ENCODE data around the gene SERPINB6. TPM values are rescaled to one million over a fixed set of nuclear protein-coding genes. Genes with fewer than 3 reads are reported as not detected.

Gene SERPINB6
- total and polyA plus RNA-seq, 8 donors: 99.3 to 134 (median 122) TPM

DNA sequence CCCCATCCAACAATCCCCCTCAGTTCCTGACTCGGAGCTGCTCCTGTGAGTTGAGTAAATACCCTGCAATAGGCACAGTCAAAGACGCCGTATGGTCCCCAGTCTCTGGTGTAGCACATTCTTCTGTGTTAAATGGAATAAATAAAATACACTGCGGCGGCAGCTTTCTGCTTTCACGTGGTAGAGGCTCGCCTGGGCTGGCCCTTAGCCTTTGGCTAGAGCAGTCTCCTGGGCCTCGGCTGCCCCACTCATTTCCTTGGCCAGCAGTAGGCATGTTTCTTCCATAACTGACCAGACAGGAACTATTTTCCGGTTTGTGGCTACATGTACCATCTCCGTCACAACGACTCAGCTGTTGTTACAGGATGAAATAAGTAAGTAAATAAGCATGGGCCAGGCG, 20.7 kb downstream of the SERPINB6 start:
- Histone ChIP-seq H3K27me3 (no peaks in the 10 kb centered on the region), H3K27ac (no peak overlapping the region), H3K4me1 (peaks cover 0 to 21% of the 10 kb centered on the region in 2 donors), H3K36me3 (peaks cover 3 to 65% of the 10 kb centered on the region in 2 donors), H3K4me3 (no peak overlapping the region), H3K9me3 (no peaks in the 10 kb centered on the region)
- TF ChIP-seq, protein P1, sequence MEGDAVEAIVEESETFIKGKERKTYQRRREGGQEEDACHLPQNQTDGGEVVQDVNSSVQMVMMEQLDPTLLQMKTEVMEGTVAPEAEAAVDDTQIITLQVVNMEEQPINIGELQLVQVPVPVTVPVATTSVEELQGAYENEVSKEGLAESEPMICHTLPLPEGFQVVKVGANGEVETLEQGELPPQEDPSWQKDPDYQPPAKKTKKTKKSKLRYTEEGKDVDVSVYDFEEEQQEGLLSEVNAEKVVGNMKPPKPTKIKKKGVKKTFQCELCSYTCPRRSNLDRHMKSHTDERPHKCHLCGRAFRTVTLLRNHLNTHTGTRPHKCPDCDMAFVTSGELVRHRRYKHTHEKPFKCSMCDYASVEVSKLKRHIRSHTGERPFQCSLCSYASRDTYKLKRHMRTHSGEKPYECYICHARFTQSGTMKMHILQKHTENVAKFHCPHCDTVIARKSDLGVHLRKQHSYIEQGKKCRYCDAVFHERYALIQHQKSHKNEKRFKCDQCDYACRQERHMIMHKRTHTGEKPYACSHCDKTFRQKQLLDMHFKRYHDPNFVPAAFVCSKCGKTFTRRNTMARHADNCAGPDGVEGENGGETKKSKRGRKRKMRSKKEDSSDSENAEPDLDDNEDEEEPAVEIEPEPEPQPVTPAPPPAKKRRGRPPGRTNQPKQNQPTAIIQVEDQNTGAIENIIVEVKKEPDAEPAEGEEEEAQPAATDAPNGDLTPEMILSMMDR (IDR thresholded peaks at IDR 0.05): no peak
- intact Hi-C loops (cut with DNase I): no loop called here
- ATAC-seq (no peak), DNase-seq (no peak)

GRCh38 chr6:2949536-2950083, 21.8 kb downstream of the SERPINB6 start:
- TF ChIP-seq, protein P1 (IDR thresholded peaks at IDR 0.05): no peak
- no peak for DNase-seq
- H3K9me3 ChIP-seq: no peaks in the 10 kb centered on the region
- H3K27ac ChIP-seq: no peak overlapping the region
- H3K27me3 ChIP-seq: no peaks in the 10 kb centered on the region
- ATAC-seq: no peak
- H3K4me1 ChIP-seq: peaks cover 0 to 21% of the 10 kb centered on the region in 2 donors
- peaks cover 3 to 54% of the 10 kb centered on the region in 2 donors for H3K36me3 ChIP-seq
- H3K4me3 ChIP-seq: no peak overlapping the region
- intact Hi-C loops (cut with DNase I): no loop called here

DNA sequence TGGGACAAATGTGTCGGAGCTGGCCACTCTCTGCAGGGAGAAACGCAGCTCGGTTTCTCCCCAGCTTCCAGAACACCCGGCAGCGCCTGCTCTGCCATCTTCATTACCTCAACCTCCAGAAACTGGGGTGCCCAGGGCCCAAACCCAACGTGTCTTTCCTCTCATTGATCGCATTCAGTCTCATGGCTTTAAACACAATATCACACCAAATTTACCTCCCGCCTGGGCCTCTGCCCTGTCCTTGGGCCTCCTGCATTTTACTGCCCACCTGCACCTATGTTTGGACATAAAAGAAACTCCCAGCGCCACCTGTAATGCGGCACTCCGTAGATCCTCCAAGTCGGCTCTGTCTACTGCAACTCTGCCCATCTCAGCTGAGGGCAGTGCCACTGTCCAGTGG, 22.2 kb downstream of the SERPINB6 start:
- no peak for ATAC-seq
- Histone ChIP-seq H3K27me3 (no peaks in the 10 kb centered on the region), H3K4me1 (peaks cover 0 to 21% of the 10 kb centered on the region in 2 donors), H3K36me3 (peaks cover 3 to 50% of the 10 kb centered on the region in 2 donors), H3K9me3 (no peaks in the 10 kb centered on the region), H3K27ac (no peak overlapping the region), H3K4me3 (no peak overlapping the region)
- TF ChIP-seq, protein P1 (IDR thresholded peaks at IDR 0.05): no peak
- intact Hi-C loops (cut with DNase I): no loop called here
- no peak for DNase-seq

DNA sequence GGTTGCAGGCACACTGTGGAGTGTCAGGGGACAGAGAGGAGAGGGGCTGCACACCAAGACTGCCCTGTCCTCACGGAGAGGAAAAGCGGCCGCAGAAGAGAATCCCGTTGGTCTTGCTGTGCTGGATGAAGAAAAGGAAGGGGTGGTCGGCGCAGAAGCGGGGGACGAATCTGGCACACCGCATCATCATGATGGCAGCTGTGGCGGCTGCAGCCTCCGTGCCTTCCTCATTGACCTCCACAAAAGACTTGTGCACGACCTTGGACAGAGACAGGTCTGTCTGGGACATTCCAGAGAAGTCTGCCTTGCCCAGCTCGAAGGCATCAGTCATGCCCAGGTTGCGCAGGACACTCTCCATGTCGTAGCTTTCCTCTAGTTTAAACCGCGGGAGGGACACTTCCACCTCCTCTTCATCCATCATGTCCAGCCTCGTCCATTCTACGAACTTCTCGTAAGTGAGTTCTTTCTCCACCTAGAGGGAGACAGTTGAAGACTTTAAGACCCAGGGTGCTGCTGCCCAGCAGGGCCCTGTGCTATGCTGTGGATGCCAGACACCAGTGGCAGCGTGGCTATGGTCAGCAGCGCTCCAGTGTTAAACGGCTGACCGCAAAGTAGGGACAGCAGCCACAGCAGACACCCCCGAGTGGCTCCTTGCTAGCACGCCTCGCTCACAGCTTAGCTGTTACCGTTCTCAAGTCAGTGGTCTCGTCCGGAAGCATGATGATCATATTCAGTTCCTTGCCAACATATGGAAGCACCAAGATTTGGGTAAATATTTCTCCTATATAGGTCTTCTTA, 22.9 kb downstream of the SERPINB6 start:
- no peak for ATAC-seq
- intact Hi-C loops (cut with DNase I): no loop called here
- TF ChIP-seq, protein P1 (IDR thresholded peaks at IDR 0.05): no peak
- DNase-seq: no peak
- Histone ChIP-seq H3K27me3 (no peaks in the 10 kb centered on the region), H3K4me3 (no peak overlapping the region), H3K9me3 (no peaks in the 10 kb centered on the region), H3K36me3 (peaks cover 3 to 45% of the 10 kb centered on the region in 2 donors), H3K4me1 (peaks cover 0 to 25% of the 10 kb centered on the region in 2 donors), H3K27ac (no peak overlapping the region)

DNA sequence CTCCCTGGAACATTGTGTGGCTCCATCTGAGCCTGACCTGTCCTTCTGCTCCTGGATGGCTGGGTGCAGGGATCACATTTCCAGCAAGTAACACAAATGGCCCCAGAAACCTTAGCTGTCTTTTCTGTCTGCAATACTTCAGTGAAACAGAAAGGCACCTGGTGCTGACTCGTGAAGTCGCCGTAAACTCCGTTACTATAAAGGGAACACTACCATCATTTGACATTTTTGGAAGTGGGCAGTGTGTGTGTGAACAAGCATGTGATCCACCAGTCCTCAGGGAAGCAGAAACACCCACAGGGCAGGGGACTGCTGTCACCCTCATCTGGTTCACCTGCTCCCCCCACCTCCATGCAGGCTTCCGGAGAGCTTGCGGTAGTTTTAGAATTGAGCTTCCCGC, 23.9 kb downstream of the SERPINB6 start:
- no peaks in the 10 kb centered on the region for H3K27me3 ChIP-seq
- H3K4me1 ChIP-seq: peaks cover 0 to 26% of the 10 kb centered on the region in 2 donors
- DNase-seq (no peak), ATAC-seq (no peak)
- H3K4me3 ChIP-seq: no peak overlapping the region
- TF ChIP-seq, protein P1 (IDR thresholded peaks at IDR 0.05): no peak
- no peaks in the 10 kb centered on the region for H3K9me3 ChIP-seq
- H3K27ac ChIP-seq: no peak overlapping the region
- intact Hi-C loops (cut with DNase I): no loop called here
- H3K36me3 ChIP-seq: peaks cover 3 to 37% of the 10 kb centered on the region in 2 donors

All from left lung (tissue), 10 donors.